ENCODE results near the gene CPN2.

Gene CPN2

DNA sequence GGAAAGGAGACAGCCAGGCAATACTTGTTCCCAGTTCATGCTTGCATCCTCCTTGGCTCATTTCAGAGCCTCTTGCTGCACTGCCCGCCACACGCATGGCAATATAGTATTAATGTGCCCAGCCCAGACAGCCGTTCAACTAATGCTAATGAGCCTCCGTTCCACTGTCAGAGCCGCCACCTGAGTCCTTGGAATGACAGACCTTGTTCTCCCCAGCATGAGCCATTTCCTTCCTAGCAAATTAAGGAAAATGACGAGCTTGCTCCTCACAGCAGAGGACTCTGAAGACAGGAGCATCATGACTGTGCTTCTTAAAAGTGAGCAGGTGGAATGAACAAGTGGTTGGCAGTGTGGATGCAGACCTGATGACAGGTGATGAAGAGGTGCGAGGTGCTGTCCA, 29.2 kb upstream of the CPN2 start:
- DNase-seq (ENCODE audit: low read depth): no peak

DNA sequence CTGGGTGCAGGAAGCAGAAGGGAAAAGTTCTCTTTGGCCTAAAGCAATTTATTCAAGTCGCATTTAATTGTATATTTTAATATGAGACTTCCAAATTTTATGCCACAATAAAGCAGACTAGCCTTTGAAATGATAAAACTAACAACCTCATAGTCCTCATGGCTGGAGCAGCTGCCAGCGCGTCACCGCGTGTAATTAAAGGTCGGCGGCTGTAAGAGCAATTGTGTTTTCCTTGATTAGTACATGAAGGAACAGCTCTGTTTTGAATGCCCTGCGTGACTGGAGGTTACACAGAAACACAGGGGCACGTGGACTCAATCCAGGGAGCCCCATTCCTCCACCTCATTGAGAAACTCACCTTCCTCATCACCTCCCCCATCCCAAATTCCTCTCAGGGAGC, 28.5 kb upstream of the CPN2 start:
- DNase-seq (ENCODE audit: low read depth): no peak

DNA sequence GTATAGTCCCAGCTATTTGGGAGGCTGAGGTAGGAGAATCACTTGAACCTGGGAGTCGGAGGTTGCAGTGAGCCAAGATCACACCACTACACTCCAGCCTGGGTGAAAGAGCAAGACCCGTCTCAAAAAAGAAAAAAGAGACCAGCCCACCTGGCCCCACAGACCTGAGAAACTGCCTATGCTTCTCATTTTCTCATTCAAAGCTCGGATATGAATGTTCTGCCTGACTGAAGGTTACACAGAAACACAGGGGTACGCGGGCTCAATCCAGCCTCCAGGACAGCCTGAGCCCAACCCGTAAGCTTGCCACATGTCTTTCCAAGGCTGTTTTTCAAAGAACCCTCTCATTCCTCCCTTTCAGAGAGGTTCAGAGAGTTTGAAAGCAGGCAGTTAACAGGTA, 28.1 kb upstream of the CPN2 start:
- no peak for DNase-seq (ENCODE audit: low read depth)

DNA sequence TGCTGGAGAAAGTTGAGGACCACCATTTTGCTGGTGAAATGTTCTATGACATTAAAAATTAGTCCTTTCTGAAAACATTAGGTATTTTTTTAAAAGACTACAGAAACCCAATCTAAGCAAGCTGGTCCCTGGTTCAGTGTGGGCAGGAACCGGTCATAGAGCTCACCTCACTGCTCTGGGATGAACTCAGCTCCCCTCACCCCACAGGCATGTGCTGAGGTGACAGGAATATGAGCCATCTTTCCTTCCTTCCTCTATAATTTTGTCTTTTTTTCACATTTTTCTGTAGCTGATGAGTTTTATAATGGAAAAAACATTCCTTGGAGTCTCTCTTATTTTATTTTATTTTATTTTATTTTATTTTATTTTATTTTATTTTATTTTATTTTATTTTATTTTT, 26.6 kb upstream of the CPN2 start:
- no peak for DNase-seq (ENCODE audit: low read depth)

DNA sequence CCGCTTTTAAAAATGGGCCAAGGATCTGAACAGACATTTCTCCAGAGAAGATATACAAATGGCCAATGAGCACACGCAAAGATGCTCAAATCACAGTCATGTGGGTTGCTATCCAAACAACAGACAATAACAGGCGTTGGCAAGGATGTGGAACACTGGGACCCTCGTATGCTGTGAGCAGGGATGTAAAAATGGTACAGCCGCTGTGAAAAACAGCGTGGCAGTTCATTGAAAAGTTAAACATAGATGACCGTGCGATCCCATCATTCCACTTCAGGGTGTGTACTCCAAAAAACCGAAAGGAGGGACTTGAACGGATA, 25.1 kb upstream of the CPN2 start:
- no peak for DNase-seq (ENCODE audit: low read depth)

DNA sequence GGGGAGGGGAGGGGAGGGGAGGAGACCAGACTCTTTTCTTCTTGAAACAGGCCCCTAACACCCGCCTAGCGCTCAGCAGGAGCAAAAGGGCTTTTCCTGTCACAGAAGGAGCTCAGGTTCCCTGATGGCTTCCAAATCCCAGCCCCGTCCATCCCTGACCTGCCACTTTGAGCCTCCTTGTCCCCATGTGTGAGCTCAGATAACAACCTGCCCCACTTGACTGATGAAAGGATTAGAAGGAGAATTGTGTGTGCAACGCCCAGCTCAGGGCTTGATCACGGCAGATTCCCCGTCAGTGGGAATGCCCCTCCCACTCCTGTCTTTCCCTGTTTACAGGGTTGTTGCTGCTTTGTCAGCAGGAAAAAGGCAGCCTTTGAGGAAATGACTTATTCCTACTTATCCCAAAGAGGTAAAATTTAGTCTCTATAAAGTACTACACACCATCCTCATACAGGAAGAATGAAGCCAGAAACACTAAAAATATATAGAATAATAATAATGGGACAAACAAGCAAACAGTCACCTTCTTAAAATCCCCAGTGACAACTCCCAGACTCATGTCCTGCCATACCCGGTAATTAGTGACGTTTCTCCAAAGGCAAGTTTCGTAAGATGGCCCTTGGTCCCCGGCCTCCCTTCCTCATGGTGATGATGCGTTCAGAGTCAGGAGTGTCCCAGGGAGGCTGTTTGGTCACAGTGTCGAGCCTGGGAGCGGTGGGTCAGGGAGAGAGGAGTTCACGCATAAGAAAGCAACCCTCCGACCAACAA, 24.5 kb upstream of the CPN2 start:
- no peak for DNase-seq (ENCODE audit: low read depth)

DNA sequence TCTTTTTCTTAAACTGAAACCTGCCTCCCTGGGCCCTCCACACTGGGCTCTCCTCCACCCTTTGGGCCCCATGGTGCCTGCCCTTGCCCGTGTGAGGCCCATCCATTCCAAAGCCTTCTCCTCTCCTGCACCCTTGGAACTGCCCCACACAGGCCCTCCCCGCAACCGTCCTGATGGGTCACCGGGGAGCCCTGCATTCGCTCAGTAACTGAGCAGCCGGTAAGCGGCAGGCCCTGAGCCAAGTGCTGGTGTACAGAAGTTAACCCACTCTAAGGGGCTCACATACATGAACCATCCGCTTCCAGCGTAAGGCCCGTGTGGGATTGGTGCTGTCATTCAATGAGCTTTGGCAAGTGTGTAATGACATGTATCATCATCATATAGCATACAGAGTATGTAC, 23.8 kb upstream of the CPN2 start:
- no peak for DNase-seq (ENCODE audit: low read depth)

DNA sequence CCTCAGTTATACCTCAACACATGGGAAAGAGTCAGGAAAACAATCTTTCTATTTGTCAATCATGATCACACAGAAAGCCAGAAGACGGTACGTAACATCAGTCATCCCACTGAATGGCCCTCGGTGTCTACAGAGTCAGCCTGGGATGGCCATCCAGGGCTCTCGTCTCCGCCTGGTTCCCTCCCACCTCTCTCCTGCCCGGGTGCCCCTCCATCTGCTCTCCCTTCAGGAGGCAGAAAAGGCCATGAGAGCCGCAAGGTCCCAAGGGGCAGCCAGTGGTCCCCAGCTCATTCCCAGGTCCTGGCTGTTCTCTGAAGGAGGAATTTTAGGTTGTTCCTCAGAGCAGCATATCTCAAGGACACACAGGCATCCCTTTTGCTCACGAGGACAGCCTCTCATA, 22.8 kb upstream of the CPN2 start:
- DNase-seq (ENCODE audit: low read depth): no peak

DNA sequence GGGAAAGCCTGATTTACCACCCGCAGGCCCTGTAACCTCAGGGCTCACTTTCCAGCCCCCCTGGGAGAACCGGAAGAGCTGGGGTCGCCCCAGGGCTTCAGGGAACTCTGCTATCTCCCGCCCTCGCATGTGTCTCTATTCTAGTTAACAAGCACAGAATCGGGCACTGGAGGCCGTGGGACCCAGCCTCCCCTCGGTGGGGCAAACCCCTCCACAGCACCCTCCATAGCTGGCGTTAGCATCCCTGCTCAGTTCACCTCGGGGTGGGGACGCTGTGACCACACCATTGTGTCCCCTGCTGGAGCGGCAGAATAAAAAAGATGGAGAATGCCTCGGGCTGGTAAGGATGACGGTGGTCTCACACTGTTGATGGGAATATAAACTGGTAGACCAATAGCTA, 21.9 kb upstream of the CPN2 start:
- no peak for DNase-seq (ENCODE audit: low read depth)

DNA sequence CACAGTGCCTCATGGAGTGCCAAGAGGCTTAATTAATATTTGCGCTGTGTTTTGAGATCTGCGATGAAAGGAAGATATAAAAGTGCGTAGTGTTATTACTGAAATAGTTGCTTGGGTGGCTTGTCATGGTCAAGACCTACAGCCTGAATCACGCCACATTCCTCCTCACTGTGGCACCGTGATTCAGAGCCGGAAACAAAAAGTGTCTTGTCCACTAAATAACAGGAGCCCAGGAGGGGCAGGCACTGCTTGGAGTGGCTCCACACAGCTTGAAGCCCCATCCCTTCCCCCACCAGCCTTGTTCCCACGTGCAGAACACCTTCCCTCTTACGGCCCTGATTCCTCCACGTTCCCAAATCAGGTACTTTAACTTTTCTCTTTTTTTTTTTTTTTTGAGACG, 19.6 kb upstream of the CPN2 start:
- no peak for DNase-seq (ENCODE audit: low read depth)

DNA sequence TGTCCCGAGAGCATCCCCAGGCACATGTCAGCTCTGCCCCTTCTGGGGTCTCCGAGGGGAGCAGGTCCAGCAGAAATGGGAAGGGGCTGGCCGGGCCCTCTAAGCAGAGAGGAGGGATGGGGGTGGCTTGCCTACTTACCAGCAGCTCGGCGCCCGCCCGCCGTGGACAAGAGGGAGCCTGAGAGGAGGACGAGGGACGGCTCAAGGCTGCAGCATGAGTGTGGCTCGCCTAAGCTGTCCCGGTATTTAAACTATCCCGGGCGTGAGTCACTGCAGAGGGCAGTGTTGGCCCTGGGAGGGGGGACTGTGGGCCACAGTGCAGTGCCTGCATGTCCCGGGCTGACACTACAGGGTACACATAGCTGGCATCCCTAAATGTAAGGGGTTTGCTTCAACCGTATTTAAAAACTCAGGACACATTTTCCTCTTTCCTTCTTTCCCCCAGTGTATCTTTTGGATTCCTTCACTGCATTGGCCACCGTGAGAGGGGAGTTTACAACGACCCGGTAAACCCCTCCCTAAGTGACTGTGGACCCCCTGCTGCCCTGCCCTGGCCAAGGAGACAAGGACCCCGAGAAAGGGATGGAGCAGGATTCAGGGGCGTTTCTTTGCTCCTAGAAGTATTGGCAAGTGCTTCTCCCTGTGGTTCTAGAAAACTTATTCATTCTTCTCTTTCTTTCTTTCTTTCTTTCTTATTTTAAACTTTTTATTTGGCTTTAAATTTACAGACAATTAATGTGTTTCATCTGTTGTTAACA, 18.6 kb upstream of the CPN2 start, which contains the start of gene LRRC15:
TSS of gene LRRC15 (minus strand) at position 222 of the 758 bp plus-strand sequence. CDS start 8,700 bp downstream, outside the sequence.
- DNase-seq (ENCODE audit: low read depth): no peak

DNA sequence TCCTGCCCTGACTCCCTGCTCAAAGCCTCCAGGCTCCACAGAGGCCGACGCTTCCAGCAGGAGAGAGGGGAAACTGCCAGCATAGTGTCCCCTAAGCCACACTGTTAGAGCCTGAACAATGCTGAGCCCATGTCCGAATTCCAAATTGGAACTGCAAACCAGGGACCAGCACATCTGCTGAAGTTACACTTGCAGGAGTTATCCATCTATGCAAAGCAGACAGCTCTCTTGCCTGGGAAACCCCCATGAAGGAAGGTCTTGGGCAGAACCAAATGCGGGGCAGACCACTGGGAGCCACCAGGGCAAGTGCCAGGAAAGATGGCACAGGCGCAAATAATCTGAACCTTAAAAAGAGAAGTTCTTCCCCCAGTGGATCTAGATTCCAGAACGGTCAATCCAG, 17.8 kb upstream of the CPN2 start:
- no peak for DNase-seq (ENCODE audit: low read depth)

DNA sequence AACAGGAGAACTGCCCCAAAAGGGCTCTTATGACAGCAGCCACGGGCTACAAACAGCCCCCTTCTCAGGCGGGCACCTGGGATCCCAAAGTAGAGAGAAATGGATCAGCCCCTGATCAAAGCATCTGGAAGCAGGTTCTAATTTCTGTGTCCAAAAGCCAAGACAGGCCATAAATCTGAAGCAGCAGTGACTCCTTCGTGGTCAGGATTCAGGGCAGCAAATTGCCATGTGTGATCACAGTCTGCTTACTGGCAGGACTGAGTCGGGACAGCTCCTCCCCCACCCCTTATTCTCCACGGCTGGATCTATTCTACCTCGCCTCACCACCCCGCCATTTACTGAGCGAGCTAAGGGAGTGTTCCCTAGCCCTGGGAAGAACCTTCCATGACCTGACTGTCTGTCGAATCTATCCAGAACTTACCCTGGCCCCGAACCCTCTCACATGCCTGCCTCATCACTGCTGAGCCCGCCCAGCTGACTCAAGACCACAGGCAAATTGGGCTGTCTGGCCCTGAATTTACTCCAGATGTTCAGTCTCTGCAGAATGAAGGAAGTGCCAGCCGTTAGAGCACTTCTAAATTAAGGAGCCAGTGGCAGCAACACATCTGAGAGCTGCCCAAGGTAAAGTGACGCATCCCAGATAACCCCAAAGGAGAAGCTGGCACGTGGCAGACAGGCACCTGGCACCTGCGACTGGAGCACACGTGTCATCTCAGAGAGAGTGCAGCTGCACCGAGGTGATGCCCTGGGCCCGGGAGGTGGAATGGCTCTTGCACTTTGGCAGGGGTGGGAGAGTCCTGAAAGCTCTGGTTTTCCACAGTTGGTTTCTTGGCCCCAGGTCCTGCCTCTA, 17.1 kb upstream of the CPN2 start:
- DNase-seq (ENCODE audit: low read depth): no peak

DNA sequence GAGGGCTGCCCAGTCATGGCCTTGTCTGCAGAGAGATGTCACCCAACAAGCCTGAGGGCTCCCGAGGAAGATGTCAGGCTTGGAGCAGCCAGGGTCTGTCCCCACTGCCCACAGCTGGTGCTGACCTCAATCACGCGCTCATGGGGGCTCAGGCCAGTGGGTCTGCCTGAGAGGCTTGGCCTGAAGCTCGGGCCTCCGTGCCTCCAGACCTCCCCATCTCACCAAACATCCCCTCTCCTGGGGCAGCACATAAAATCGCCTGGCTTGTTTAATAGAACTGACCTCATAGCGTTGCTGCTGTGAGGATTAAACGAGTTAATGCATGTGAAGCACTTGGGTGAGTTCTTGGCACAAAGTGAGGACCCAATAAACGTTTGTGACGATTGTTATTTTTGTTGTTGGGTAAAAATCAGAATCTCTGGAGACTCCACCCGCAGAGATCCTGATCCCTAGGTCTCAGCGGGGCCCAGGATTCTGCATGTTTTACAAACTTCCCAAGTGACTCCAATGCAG, 14.9 kb upstream of the CPN2 start:
- DNase-seq (ENCODE audit: low read depth): no peak

DNA sequence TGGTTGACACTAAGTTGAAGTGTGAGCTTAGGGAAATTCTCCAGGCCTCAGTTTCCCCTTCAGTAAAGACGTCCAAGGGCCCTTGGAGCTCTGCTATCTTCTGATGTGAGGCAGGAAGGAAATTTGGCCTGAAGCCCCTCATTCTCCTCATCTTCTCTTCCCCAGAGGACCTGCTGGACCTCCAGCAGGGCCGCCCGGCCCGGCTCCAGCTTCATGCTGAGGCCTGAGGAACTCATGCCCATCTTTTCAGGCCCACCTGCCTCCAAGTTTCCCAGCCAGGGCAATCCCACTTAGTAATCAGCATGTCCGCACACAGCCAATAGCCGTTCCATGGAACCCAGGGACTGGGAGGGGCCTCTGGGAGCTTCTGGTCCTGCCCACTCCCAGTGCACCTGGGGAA, 14.4 kb upstream of the CPN2 start:
- no peak for DNase-seq (ENCODE audit: low read depth)

DNA sequence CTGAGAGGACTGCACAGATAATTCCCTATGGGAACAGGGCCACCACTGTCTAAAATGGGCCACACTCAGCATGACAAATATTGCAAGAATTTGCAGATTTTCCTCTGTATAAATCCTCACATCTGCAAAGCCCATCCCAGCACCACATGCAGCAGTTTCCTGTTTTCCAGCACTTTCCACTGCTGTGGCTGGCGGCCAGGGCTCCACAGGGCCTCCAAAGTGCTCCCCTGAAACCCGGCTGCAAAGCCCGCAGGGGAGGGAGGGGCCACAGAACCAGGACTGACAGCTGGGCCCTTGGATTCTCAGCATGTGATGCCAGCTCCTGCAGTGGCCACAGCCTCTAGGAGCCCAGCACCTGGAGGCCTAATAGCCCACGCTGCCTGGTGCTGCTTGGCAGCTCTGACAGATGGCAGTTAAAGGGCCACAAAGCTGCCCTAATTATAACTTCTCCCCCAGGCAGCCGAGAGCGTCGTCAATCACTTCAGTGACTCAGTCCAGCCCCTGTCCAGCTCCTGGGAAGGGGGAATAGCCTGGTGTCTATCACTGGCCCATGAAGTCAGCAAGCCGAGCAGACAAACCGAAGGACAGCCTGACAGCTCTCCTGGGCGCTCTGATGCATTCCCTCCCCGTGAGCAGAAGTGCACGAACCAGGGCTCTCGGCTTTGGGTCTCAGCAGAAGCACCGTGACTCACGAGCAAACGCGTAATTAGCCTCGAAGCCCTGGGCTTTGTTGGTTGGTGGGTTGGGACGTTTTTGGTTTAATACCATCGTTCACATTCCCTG, 13.7 kb upstream of the CPN2 start:
- no peak for DNase-seq (ENCODE audit: low read depth)

DNA sequence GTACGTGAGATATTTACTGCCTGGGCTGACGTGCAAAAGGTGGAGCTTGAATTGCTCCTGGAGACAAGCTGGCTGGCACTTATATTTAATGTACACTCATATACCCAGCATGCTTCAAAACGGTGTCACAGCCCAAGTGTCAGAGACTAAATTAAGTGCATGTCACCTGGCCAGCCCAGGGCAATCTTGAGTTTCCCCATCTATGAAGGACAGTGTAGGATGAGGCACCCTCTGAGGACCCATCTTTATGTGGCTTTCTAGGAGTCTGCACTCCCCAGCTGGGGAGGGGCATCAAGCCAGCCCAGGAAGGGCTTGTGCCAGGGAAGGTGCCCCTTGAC, 13.2 kb upstream of the CPN2 start:
- DNase-seq (ENCODE audit: low read depth): no peak

DNA sequence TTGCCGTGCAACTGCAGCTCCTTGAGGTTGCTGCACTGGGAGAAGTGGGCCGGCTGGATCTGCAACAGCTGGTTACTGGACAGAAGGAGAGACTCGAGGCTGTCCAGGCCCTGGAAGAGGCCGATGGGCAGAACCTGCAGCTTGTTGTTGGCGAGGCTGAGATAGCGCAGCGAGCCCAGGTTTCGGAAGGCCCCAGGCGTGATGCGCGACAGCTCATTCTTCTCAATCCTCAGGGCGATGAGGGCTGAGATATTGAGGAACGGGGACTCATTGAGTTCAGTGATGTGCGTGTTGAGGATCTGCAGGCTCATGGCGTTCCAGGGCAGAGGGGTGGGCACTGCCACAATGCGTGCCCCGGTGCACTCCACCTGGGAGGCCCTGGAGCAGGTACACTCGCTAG, 9.4 kb upstream of the CPN2 start:
- no peak for DNase-seq (ENCODE audit: low read depth)

DNA sequence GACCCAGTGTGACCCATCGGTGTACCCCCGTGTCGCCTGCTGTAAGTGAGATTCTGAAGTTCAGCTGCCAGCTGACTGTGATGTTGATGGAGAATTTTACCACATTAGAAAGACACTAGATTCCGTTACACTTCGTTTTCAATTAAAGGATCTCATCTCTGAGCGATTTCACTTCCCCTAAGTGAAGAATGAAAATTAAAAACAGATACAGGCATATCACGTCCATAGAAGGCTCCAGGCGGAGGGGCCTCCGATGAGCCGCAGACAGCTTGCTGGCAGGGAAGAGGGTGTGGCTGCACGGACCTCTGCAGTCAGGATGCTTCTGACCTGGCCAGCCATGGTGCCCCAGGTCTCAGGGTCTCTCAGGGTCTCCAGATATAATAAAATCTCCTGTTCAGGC, 6.6 kb upstream of the CPN2 start:
- DNase-seq (ENCODE audit: low read depth): no peak

DNA sequence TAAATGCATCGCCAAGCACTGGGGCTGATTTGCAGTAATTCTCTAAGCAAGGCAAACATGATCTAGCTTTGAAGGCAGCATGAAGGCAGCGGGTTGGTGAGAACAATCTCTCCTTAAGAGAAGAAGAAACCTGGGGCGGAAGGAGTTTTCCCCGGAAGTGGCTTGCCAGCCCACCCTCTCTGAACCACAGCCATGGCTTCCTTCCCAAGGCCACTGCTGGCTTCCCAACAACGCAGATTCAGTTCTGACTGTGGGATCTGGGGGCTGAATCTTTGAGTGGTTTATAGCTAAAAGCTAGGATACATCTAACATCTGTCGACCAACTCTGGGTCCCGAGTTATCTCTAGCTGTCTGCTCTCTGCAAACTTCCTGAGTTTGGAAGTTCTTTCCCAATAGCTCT, 4.3 kb upstream of the CPN2 start:
- no peak for DNase-seq (ENCODE audit: low read depth)

DNA sequence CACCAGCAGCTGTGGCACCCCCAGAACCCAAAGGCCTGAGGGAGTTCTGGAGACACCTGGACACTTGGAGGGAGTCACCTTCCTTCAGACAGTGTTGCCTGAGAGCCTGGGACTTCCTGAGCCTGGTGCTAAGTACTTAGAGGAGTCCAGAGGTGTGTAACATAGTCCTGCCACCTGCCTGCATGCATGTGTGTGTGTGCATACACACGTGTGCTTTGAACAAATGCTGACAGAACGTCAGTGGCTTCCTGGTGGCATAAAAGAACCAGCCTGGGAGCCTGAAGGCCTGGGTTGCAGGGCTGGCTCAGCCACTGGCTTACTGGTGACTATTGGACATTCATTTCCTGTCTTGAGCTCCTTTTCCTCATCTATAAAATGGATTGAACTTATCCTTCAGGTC, 3.2 kb upstream of the CPN2 start:
- DNase-seq (ENCODE audit: low read depth): no peak

DNA sequence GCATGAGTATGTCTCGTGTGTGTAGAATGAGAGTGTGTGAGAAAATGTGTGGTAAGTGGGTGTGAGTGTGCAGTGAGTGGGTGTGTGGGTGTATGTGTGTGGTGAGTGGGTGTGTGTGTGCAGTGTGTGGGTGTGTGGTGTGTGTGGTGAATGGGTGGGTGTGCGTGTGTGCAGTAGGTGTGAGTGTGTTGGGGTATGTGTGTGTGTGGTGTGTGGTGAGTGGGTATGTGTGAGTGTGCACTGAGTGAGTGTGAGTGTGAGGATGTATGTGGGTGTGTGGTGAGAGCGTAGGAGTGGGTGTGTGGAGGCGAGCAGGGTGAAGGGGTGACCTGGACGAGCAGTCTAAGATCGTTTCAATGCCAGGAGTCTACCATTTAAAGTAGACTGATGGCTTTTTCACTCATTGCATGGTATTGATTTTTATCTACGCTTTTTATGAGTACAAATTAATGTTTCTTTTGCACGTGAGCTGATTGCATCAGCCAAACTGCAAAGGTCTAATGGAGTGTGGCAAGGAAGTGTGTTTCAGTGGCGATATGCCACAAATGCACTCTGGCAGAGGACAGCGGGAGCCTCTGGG, 1.6 kb upstream of the CPN2 start:
- no peak for DNase-seq (ENCODE audit: low read depth)

All from stimulated activated CD8-positive, alpha-beta memory T cell treated with anti-CD3 and anti-CD28 coated beads, Interleukin-7, amount 100 ng/mL, for 24 hours (primary cell).